Chondrocyte (in vitro differentiated cells): ENCODE data around the gene SPATS2L. TPM values are rescaled to one million over a fixed set of nuclear protein-coding genes. Genes with fewer than 3 reads are reported as not detected.
A peak's percentile ranks its signal among the peaks of the same experiment; 100 is the strongest.

ENCODE experiments used
- DNase-seq: peaks from one replicate; pipeline ENCODE4 v3.0.0; 2021; ENCODE audit warnings: mixed read lengths, low spot score
- H3K27ac Mint-ChIP-seq: one replicate; pipeline ENCODE4 v1.8.0; 2021; ENCODE audit warnings: mild to moderate bottlenecking, moderate library complexity, mixed read lengths; ENCODE audit not compliant: unreplicated experiment
- H3K27me3 Mint-ChIP-seq: 2 replicates; pipeline ENCODE4 v1.8.0; 2021; ENCODE audit warnings: low read depth, mixed read lengths
- H3K36me3 Mint-ChIP-seq: 2 replicates; pipeline ENCODE4 v1.8.0; 2021; ENCODE audit warnings: low read depth, mixed read lengths
- H3K4me1 Mint-ChIP-seq: 2 replicates; pipeline ENCODE4 v1.8.0; 2021; ENCODE audit warnings: low read depth, mild to moderate bottlenecking, mixed read lengths
- H3K4me3 Mint-ChIP-seq: one replicate; pipeline ENCODE4 v1.8.0; 2021; ENCODE audit warnings: mild to moderate bottlenecking, moderate library complexity, mixed read lengths; ENCODE audit not compliant: unreplicated experiment
- H3K9me3 Mint-ChIP-seq: 2 replicates; pipeline ENCODE4 v1.8.0; 2021; ENCODE audit warnings: low read depth, mixed read lengths
- CTCF ChIP-seq: fragments of 200-600 bp; sonication (generic); IDR thresholded peaks from 2 replicates; pipeline ENCODE4 v1.5.0; 2021; ENCODE audit warnings: antibody characterized with exemption, mild to moderate bottlenecking, moderate library complexity
- total RNA-seq: library from RNA; stranded (reverse); gene quantifications from 3 replicates; pipeline ENCODE4 v1.2.1, GENCODE V29; 2021

Gene SPATS2L
- total RNA-seq, 1 donor from 2014 or later = 237 TPM

- no peak for TF ChIP-seq CTCF
- DNase-seq = no peak
- Mint-ChIP-seq H3K4me1 (peaks cover 66% of the 10 kb centered on the region), H3K27ac (peak overlapping the region; percentile 85), H3K36me3 (peaks cover 10% of the 10 kb centered on the region), H3K9me3 (no peaks in the 10 kb centered on the region), H3K4me3 (peak overlapping the region; percentile 33), H3K27me3 (no peaks in the 10 kb centered on the region)
These were observed 51.4 kb downstream of the SPATS2L start for GRCh38 chr2:200357845-200358244.

GRCh38 chr2:200359552-200359951 lies 53.1 kb downstream of the SPATS2L start:
- Mint-ChIP-seq H3K4me3 (no peak overlapping the region), H3K36me3 (peaks cover 10% of the 10 kb centered on the region), H3K9me3 (no peaks in the 10 kb centered on the region), H3K4me1 (peaks cover 64% of the 10 kb centered on the region), H3K27me3 (no peaks in the 10 kb centered on the region), H3K27ac (peak overlapping the region; percentile 68)
- TF ChIP-seq CTCF = no peak
- DNase-seq = no peak

- Mint-ChIP-seq H3K36me3 (peaks cover 6% of the 10 kb centered on the region), H3K4me1 (peaks cover 64% of the 10 kb centered on the region), H3K9me3 (no peaks in the 10 kb centered on the region), H3K27me3 (no peaks in the 10 kb centered on the region), H3K27ac (no peak overlapping the region), H3K4me3 (no peak overlapping the region)
- no peak for TF ChIP-seq CTCF
- DNase-seq = no peak
These were observed 53.9 kb downstream of the SPATS2L start for GRCh38 chr2:200360364-200360763.

- DNase-seq = no peak
- Mint-ChIP-seq H3K4me1 (peaks cover 59% of the 10 kb centered on the region), H3K27ac (peak overlapping the region; percentile 12), H3K9me3 (no peaks in the 10 kb centered on the region), H3K4me3 (no peak overlapping the region), H3K36me3 (peaks cover 5% of the 10 kb centered on the region), H3K27me3 (no peaks in the 10 kb centered on the region)
- TF ChIP-seq CTCF = no peak
These were observed 55.9 kb downstream of the SPATS2L start for GRCh38 chr2:200362202-200362917.

GRCh38 chr2:200363279-200363678 lies 56.8 kb downstream of the SPATS2L start:
- Mint-ChIP-seq H3K9me3 (no peaks in the 10 kb centered on the region), H3K4me1 (peaks cover 57% of the 10 kb centered on the region), H3K27ac (peak overlapping the region; percentile 69), H3K27me3 (no peaks in the 10 kb centered on the region), H3K36me3 (peaks cover 5% of the 10 kb centered on the region), H3K4me3 (no peak overlapping the region)
- DNase-seq = no peak
- no peak for TF ChIP-seq CTCF
